AG04449 (cell line): ENCODE measurements around the gene ZNF222.
A peak's percentile ranks its signal among the peaks of the same experiment; 100 is the strongest.

Experiments
- CTCF ChIA-PET: fragments of 350-600 bp; formaldehyde crosslinking; extraction: SDS; loops from one replicate; lab custom pipeline; 2021; ENCODE audit warnings: antibody characterized with exemption; lab: Yijun Ruan, JAX
- POLR2A ChIA-PET: fragments of 400-600, 350-600 bp; formaldehyde crosslinking; extraction: SDS; loops from one replicate; lab custom pipeline; 2020; ENCODE audit warnings: antibody characterized with exemption, inconsistent platforms; lab: Yijun Ruan, JAX
- DNase-seq: peaks from one replicate; pipeline ENCODE4 v3.0.0-alpha.2; 2010; ENCODE audit warnings: low read depth, low spot score
- H3K4me3 ChIP-seq: 2 replicates; pipeline ENCODE4 v1.5.1; 2011; ENCODE audit warnings: low read depth, mild to moderate bottlenecking, control low read depth, low read length
- TF ChIP-seq, protein P1 (sequence below): IDR thresholded peaks from one replicate; pipeline ENCODE4 v1.5.1; 2011; ENCODE audit warnings: mild to moderate bottlenecking, moderate library complexity, low read length, control low read depth, inconsistent platforms; ENCODE audit not compliant: insufficient read depth; ENCODE audit errors: missing control alignments

Gene ZNF222

DNA sequence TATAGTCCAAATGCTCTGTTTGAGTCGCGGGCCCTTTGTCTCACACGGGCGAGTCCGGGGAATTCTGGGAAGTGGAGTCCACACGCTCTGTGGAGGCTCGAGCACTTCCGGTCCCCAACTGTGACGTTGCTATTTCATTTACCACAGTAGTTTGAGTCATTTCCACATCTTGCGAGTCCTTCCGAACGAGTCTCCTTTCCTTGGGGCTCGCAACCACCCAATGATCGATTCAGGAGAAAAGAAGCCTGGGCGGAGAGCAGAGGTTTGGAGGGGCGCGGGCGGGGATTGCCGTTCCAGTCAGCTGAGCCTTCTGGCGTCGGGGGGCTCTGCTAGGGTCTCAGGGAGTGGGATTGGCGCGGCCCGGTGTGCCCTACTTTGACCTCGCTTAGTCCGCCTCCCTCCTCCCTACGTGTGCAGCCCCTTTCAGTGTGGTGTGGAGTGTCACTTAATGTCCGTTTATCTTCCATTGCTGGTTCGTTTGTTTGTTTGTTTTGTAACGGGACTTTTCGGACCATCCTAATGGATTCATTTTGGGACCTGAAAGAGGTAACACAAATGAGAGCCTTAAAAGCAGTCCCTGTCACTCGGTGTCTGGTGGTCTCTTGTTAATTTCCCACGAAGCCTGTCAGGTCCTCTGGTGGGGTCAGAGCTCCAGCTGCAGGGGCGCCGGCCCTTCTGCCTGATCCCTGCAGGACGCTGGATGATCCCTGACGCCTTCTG is at the start of gene ZNF222:
TSS of gene ZNF222 (plus strand) at position 163 of the 720 bp plus-strand sequence. CDS start at position 221, 58 bp downstream.
- DNase-seq: peak; percentile 37
- TF ChIP-seq, protein P1, sequence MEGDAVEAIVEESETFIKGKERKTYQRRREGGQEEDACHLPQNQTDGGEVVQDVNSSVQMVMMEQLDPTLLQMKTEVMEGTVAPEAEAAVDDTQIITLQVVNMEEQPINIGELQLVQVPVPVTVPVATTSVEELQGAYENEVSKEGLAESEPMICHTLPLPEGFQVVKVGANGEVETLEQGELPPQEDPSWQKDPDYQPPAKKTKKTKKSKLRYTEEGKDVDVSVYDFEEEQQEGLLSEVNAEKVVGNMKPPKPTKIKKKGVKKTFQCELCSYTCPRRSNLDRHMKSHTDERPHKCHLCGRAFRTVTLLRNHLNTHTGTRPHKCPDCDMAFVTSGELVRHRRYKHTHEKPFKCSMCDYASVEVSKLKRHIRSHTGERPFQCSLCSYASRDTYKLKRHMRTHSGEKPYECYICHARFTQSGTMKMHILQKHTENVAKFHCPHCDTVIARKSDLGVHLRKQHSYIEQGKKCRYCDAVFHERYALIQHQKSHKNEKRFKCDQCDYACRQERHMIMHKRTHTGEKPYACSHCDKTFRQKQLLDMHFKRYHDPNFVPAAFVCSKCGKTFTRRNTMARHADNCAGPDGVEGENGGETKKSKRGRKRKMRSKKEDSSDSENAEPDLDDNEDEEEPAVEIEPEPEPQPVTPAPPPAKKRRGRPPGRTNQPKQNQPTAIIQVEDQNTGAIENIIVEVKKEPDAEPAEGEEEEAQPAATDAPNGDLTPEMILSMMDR: no peak
- ChIA-PET POLR2A (interaction anchor here (0.6 to 1.1 kb wide), 2 partner anchors 90 to 136 kb away, joined by 3 to 4 read pairs; partner anchors contain the start of gene ZNF45), CTCF (interaction anchor here (1.2 kb wide), 1 partner anchor 24 kb away, joined by 4 read pairs; no protein-coding TSS in a partner anchor)
- peak within 1 kb of the TSS; percentile 90 for H3K4me3 ChIP-seq

DNA sequence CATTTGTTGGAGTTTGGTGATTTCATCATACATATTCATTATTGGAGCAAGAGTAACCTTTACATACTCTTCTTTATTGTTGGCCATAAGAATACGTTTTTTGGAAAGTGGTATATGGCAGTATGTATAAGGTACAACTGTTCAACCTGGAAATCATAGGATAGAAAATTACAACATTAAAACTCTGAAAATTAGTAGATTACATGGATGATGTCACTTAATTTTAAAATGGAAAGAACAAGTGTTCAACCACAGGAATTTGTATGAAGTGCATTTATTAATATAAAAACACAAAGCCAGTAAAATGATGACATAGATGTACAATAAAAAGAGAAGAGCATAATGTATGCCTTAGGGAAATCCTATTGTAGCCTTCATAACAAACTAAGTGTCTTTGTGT is 48.4 kb upstream of the ZNF222 start:
- TF ChIP-seq, protein P1: no peak
- H3K4me3 ChIP-seq: no peak overlapping the region
- no peak for DNase-seq
- ChIA-PET POLR2A (no interaction called here), CTCF (no interaction called here)

DNA sequence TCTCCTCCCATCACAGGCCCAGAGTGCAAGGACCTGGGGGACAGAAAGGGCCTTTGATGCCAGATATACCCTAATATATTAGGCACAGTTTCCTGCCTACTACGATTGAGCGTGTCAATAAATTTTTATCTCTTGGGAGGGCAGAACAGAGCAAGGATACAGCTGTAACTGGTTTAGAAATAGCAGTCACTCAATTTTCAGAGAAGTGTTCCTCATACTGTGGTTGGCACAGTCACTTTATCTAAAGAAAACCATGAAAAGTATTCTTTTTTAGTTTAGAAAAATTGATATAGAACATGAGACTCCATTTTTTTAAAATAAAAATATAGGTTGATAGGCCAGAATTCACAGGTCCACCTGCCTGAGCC is 41.7 kb upstream of the ZNF222 start:
- ChIA-PET POLR2A (interaction anchor here (0.6 to 0.7 kb wide), 2 partner anchors 273 to 417 kb away, joined by 3 read pairs; no protein-coding TSS in a partner anchor), CTCF (interaction anchor here (0.6 kb wide), 1 partner anchor 12 kb away, joined by 3 read pairs; no protein-coding TSS in a partner anchor)
- TF ChIP-seq, protein P1: no peak
- peak overlapping the region; percentile 94 for H3K4me3 ChIP-seq
- DNase-seq: no peak

DNA sequence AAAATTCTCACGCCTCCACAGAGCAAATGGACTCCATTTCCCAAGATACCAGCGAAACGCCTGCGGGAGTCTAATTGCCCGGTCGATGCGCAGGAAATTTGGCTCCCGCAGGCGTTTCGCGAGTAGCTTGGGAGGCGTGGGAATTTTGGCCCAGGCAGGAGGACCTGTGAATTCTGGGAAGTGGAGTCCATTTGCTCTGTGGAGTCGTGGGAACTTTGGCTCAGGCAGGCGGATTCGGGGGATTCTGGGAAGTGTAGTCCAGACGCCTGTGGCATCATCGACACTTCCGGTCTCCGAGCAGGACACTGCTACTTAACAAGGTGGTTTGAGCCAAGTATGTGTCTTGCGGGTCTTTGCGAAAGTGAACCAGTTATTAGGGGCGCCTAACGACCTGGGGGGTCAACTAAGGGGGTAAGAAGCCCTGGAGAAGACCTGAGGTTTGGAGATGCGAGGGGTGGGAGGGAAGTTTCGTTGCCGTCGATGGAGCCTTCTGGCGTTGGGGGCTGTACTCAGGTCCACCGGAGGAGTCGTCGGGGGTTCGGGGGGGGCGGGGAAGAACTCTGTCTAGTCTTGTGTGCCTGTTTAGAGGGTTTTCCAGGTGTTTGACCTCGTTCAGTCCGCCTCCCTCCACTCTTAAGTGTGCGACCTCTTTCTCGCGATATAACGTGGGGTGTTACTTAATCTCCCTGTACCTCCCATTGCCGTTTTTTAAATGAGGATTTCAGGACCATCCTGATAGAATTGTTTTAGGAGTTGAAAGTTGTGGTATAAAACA is 41.1 kb upstream of the ZNF222 start, which contains the start of gene ZNF155:
TSS of gene ZNF155 (plus strand) at position 277 of the 775 bp plus-strand sequence. CDS start 4,356 bp downstream, outside the sequence.
- peak; percentile 88 for DNase-seq
- peak within 1 kb of the TSS; percentile 94 for H3K4me3 ChIP-seq
- TF ChIP-seq, protein P1: no peak
- ChIA-PET CTCF (interaction anchor here (1.2 kb wide), 1 partner anchor 18 kb away, joined by 3 read pairs; no protein-coding TSS in a partner anchor), POLR2A (interaction anchor here (0.6 to 0.7 kb wide), 2 partner anchors 273 to 417 kb away, joined by 3 read pairs; no protein-coding TSS in a partner anchor)

DNA sequence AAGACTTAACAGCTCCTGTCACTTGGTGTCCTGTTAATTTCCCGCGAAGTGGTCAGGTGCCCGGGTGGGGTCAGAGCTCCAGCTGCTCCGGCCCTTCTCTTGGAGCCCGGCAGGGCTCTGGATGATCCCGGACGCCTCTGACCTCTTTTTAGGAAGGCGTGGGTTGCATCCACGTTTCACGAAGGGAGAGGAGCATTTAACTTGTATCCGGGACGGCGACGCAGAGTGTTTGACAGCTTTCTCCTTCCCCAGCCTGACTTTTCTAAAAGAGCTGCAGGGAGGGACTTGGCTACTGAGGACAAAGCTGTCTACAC is 40.5 kb upstream of the ZNF222 start:
- H3K4me3 ChIP-seq: peak overlapping the region; percentile 94
- CTCF ChIA-PET: interaction anchor here (1.2 kb wide), 1 partner anchor 17 kb away, joined by 3 read pairs; no protein-coding TSS in a partner anchor
- TF ChIP-seq, protein P1: no peak
- no peak for DNase-seq
- POLR2A ChIA-PET: no interaction called here
